HG03558 (cell line): Measurements from ENCODE around the gene IL12RB1.

Experiments
- ATAC-seq: cut with Tn5 transposase; IDR thresholded peaks from one replicate; pipeline ENCODE4 v1.9.1; 2021; ENCODE audit warnings: moderate number of reproducible peaks; ENCODE audit not compliant: unreplicated experiment; ENCODE audit errors: extremely low read depth

Gene IL12RB1

GRCh38 chr19:18014197-18014596, 72.5 kb downstream of the IL12RB1 start:
- no peak for ATAC-seq

GRCh38 chr19:18013210-18014111, 73.3 kb downstream of the IL12RB1 start:
- no peak for ATAC-seq

DNA sequence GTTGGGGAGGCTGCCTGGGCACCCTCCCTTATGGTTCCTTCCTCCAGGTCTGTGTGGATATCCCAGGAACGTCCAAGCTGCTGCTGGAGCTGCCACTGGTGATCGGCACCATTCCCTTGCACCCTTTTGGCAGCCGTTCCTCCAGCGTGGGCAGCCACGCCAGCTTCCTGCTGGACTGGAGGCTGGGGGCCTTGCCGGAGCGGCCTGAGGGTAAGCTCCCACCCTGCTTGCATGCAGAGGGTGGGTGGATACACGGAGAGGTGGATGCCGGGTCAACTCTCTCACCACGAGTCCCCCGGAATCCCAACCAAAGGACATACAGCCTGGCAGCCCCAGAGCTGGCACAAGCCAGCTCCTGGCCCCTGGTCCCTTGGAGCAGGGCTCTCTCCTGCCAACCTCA, 76.6 kb downstream of the IL12RB1 start:
- ATAC-seq = no peak

- ATAC-seq = no peak
Observed at GRCh38 chr19:18009412-18010066, 77.2 kb downstream of the IL12RB1 start.
